ENCODE data around the gene CDH23.

CDH23 gene

GRCh38 chr10:71835671-71836595 is 439.2 kb downstream of the CDH23 start:
- peak; percentile 92 for DNase-seq (ENCODE audit: low spot score)

- no peak for DNase-seq (ENCODE audit: low spot score)
Measured at GRCh38 chr10:71836596-71836974, 439.9 kb downstream of the CDH23 start.

- no peak for DNase-seq (ENCODE audit: low spot score)
Measured at GRCh38 chr10:71837098-71837827, 440.5 kb downstream of the CDH23 start.

- no peak for DNase-seq (ENCODE audit: low spot score)
Measured at GRCh38 chr10:71838264-71839211, 441.8 kb downstream of the CDH23 start.

- DNase-seq (ENCODE audit: low spot score), result peak; percentile 89
Measured at GRCh38 chr10:71840177-71840957, 443.6 kb downstream of the CDH23 start.

GRCh38 chr10:71840958-71841335 is 444.2 kb downstream of the CDH23 start:
- no peak for DNase-seq (ENCODE audit: low spot score)

GRCh38 chr10:71842422-71842821 is 445.7 kb downstream of the CDH23 start:
- DNase-seq (ENCODE audit: low spot score), result no peak

- no peak for DNase-seq (ENCODE audit: low spot score)
Measured at GRCh38 chr10:71842856-71843686, 446.4 kb downstream of the CDH23 start.

- no peak for DNase-seq (ENCODE audit: low spot score)
Measured at GRCh38 chr10:71844084-71844483, 447.4 kb downstream of the CDH23 start.

- no peak for DNase-seq (ENCODE audit: low spot score)
Measured at GRCh38 chr10:71844695-71845094, 448.0 kb downstream of the CDH23 start.

GRCh38 chr10:71845410-71846405 is 449.0 kb downstream of the CDH23 start:
- DNase-seq (ENCODE audit: low spot score), result no peak

- no peak for DNase-seq (ENCODE audit: low spot score)
Measured at GRCh38 chr10:71846816-71847215, 450.1 kb downstream of the CDH23 start.

- DNase-seq (ENCODE audit: low spot score), result no peak
Measured at GRCh38 chr10:71847418-71847817, 450.7 kb downstream of the CDH23 start.

- DNase-seq (ENCODE audit: low spot score), result no peak
Measured at GRCh38 chr10:71848325-71849275, 451.9 kb downstream of the CDH23 start.

GRCh38 chr10:71849461-71849908 is 452.8 kb downstream of the CDH23 start:
- no peak for DNase-seq (ENCODE audit: low spot score)

GRCh38 chr10:71850021-71850742 is 453.5 kb downstream of the CDH23 start:
- DNase-seq (ENCODE audit: low spot score), result no peak

Measured in putamen (tissue), 1 donor.